ENCODE results near the gene MPG.

DNA sequence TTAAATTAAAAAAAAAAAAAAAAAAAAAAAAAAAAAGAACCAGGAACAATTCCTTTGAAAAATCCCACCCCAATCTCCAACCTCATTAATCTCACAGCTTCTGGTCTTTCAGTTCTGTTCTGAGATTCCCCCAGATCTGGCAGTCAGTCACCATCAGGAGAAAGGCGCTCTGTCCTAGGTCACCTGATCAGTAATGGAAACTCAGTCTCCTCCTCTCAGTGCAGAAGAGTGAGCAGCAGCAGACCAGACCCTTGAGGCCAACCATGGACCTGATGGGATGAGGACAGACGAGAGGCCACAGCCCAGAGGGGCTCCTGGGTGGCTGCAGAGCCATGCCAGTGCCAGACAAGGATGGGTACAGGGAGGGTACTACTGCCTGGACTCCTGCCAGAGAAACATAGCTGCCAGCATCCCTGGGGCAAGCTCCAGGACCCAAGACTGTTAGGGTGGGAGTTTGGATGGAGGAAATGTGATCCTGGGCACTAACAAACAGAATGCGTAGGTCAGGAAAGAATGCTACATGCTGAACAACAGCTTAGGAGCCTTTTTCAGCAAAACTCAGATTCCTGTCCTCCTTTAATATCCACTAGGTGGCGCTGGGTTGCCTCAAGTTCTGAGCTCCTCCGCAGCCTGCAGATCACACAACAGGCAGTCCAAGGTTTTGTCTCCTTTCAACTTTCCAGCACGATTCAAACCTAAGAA, 28.7 kb downstream of the MPG start:
- TF ChIP-seq, protein P1, sequence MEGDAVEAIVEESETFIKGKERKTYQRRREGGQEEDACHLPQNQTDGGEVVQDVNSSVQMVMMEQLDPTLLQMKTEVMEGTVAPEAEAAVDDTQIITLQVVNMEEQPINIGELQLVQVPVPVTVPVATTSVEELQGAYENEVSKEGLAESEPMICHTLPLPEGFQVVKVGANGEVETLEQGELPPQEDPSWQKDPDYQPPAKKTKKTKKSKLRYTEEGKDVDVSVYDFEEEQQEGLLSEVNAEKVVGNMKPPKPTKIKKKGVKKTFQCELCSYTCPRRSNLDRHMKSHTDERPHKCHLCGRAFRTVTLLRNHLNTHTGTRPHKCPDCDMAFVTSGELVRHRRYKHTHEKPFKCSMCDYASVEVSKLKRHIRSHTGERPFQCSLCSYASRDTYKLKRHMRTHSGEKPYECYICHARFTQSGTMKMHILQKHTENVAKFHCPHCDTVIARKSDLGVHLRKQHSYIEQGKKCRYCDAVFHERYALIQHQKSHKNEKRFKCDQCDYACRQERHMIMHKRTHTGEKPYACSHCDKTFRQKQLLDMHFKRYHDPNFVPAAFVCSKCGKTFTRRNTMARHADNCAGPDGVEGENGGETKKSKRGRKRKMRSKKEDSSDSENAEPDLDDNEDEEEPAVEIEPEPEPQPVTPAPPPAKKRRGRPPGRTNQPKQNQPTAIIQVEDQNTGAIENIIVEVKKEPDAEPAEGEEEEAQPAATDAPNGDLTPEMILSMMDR (IDR thresholded peaks at IDR 0.05) = peak; percentile 20 to 83 (median 74)
- TF ChIP-seq EP300 (IDR thresholded peaks at IDR 0.05) (no peak), POLR2AphosphoS5 (IDR thresholded peaks at IDR 0.05) (no peak)

All from sigmoid colon (tissue), 4 donors.